Esophagus muscularis mucosa (tissue), 4 donors: ENCODE measurements around the gene OR7A5.

Experiments
- CTCF ChIP-seq, 3 experiments: fragments of 200-600 bp in 2 of 3; fragments of 450-650 bp in 1 of 3; sonication (generic) in 2 of 3; IDR thresholded peaks; one replicate each; pipeline ENCODE4 v1.5.1; 2017 to 2019; ENCODE audit warnings: antibody characterized with exemption in 3 of 3, mild to moderate bottlenecking in 2 of 3, moderate library complexity in 1 of 3
- EP300 ChIP-seq: sonication (generic); formaldehyde crosslinking; IDR thresholded peaks from one replicate; pipeline ENCODE4 v1.6.1; 2017; ENCODE audit warnings: antibody characterized with exemption
- POLR2A ChIP-seq: fragments of 450-650 bp; IDR thresholded peaks from one replicate; pipeline ENCODE4 v1.6.1; 2017; ENCODE audit warnings: antibody characterized with exemption, moderate library complexity, mild to moderate bottlenecking, low read depth
- POLR2AphosphoS5 ChIP-seq, 2 donors: sonication (generic); formaldehyde crosslinking; IDR thresholded peaks; one replicate each; pipeline ENCODE4 v1.6.1; 2017; ENCODE audit warnings: antibody characterized with exemption in 2 of 2

GRCh38 chr19:14817052-14817451 is 17.9 kb downstream of the OR7A5 start:
- no peak for TF ChIP-seq CTCF (IDR thresholded peaks at IDR 0.05)
- no peak for TF ChIP-seq POLR2A
- TF ChIP-seq POLR2AphosphoS5 (IDR thresholded peaks at IDR 0.05) = no peak
- no peak for TF ChIP-seq EP300
